ENCODE measurements around the gene IL36B.

Gene IL36B

DNA sequence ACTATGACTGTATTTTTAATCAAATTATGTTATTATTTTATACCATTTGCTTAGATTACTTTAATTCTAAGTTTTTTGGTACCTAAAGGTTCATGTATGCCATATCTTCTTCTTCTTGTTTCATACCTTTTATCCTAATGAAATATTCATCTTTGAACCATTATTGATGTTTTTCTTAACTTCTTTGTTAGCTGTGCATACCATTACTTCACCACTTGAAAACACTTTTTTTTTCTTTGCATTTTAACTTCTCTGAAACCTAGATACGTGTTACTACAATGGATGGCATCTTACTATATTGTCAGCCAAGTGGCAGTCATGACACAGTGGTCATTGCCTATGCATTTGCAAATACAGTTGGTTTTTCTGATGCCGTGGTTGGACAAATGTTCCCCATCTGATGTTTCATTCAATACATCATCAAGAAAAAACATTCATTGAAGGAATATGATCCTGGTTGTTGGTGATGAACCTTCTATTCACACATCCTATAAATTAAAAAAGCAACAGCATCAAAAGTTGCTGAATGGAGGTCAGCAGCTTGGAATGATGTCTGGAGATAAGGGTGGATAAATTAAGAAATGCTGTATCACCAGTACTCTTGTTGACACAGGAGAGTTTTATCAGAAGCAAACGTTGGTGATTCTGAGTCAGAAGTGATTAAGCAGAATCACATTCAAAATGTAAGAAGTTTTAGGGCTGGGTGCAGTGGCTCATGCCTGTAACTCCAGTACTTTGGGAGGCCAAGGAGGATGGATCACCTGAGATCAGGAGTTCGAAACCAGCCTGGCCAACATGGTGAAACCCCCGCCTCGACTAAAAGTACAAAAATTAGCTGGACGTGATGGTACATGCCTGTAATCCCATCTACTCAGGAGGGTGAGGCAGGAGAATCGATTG lies 40.0 kb downstream of the IL36B start:
- in situ Hi-C loops (cut with HindIII; ENCODE audit: low sequenced_read_pairs) = no loop called here

DNA sequence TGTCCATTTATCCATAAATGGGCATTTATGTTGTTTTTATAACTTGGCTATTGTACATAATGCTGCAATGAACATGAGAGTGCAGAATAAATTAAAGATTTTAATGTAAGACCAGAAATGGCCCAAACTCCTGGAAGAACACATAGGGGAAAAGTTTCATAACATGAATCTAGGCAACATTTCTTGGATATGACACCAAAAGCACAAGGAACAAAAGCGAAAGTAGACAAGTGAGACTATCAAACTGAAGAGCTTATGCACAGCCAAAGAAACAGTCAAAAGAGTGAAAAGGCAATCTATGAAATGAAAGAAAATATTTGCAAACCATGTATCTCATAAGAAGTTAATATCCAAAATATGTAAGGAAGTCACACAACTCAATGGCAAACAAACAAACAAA lies 41.6 kb downstream of the IL36B start:
- in situ Hi-C loops (cut with HindIII; ENCODE audit: low sequenced_read_pairs) = no loop called here

DNA sequence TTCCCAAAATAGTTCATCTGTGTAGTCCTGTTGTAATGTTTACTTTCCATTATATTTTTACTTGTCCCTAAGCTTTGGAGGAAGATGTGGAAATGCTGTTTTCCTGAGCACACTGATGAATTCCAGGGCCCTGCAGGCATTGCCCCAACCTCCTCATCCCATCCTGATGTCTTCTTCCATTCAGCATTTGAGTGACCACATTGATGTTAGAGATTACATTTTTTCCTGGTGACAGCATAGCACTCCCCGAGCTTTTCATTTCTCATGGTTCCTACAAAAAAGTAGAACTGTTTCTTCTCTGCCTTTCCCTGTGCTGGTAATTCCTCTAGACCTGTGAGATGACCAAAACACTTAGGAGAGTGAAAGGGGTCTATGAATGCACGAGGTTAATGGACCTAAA lies 42.6 kb downstream of the IL36B start:
- in situ Hi-C loops (cut with HindIII; ENCODE audit: low sequenced_read_pairs) = no loop called here

DNA sequence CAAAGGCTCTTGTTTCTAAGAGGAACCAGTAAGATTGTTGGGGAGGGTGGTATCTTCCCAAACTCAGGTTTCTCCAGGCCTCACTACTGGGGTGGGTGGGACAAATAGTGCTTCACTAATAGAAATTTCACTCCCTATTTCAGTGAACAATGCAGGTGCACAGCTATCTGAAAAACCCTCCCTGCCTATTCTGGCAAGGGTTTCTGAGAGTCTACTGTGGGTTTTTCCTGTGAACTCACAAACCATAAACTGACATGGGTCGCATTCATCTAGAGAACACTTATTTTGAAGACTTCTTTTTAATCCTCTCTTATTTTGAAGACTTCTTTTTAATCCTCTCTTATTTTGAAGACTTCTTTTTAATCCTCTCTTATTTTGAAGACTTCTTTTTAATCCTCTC lies 43.0 kb downstream of the IL36B start:
- in situ Hi-C loops (cut with HindIII; ENCODE audit: low sequenced_read_pairs) = no loop called here

DNA sequence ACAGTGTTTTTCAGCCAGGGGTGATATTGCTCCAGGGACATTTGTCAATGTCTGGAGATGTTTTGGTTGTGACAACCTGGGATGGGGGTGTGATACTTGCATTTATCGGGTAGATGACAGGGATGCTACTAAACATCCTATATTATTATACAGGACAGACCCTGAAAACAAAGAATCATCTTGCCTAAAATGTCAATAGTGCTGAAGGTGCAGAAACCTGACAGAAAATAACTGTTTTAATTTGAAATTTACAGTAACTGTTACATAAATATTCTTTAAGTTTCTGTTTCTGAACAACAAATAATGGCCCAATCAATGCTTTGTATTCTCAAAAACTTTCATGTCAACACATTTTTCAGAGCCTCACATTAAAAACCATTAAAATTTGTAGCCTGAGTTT lies 45.4 kb downstream of the IL36B start:
- in situ Hi-C loops (cut with HindIII; ENCODE audit: low sequenced_read_pairs) = no loop called here

DNA sequence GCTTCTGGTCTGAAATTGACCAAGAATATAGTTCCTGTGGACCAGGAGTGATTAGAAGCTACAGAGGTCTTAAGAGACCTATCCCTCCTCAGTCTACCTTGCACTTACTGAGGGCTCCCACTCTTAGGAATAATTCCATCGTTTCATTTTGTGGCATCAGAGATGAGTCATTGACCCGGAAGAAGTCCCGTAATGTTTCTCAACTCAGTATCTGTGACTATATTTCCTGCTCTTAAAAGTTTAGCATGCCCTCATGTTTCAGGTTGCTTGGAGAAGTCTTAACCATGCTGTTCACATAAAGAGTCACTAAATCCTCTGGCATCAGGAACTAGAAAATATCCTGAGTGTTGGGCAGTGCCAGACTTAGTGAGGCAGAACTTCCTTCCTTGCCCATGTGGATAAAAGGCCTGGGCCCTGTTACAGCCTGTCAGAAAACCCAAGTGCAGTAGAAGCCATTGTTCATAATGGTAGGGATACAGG lies 47.6 kb downstream of the IL36B start, which contains the start of gene IL36A:
TSS of gene IL36A (plus strand) at position 430 of the 480 bp plus-strand sequence. CDS start 413 bp downstream, outside the sequence.
- in situ Hi-C loops (cut with HindIII; ENCODE audit: low sequenced_read_pairs) = no loop called here

DNA sequence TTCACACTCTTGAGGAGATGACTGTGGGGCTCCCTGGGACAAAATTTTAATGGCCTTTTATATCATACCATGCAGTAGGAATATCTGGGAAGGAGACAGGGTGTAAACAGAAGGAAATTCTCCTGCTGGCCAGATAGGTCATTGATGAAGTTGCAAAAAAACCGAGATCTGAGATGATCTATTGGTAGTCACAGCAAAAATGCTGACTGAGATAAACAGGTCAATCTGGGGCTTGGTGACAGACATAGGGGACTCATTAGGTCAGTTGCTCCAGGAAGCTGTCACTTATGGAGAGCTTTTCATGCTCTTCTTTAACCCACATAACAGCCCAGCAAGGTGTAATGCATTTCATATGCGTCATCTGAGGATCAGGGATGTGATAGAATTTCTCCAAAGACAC lies 50.0 kb downstream of the IL36B start:
- in situ Hi-C loops (cut with HindIII; ENCODE audit: low sequenced_read_pairs) = no loop called here

DNA sequence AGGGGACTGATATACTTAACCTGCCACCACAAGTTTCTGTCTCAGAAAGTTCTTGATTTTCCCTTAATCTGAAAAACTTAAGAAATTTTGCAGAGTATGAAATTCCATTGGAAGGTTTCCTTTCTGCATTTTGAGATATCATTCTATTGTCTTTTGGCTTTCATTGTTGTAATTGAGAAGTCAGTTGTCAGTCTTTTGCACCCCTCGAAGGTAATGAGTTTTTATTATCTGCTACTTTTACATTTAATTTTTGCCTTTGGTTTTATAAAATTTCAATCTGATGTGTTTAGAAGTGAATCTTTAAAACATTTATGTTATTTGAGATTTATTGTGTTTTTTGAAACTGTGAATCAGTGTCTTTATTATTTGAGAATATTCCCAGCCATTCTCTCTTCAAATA lies 52.2 kb downstream of the IL36B start:
- in situ Hi-C loops (cut with HindIII; ENCODE audit: low sequenced_read_pairs) = no loop called here

DNA sequence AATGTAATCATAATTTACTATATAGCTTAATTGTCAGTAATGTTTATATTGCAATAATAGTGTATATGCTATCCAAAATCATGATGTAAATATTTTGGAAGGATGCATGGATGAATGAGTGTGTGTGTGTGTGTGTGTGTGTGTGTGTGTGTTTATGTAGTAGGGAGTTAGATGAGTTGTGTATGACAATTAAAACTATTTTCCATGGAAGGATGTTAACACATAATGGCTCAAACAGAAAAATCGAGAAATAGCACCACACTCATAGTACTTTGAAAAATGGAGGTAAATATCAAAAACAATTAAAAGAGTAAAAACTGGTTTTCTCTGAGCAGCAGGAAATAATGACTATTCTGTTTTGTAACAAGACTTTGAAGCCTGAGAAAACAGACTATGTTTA lies 55.5 kb downstream of the IL36B start:
- in situ Hi-C loops (cut with HindIII; ENCODE audit: low sequenced_read_pairs) = no loop called here

DNA sequence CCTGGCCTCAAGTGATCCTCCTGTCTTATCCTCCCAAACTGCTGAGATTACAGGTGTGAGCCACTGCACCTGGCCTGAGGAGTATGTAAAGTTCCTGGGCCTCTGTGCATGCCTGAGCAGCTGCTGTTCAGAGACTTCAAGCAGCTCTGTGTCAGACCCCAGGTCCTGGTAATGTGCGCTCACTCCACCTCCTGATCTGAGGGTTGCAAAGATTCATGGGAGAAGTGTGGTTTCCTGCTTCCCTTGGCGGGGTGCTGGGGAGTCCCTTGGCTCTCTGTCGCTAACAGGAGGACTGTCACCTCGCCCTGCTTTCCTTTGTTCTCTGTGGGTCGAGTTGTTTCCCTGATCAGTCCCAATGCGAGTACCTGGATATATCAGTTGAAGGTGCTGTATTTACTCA lies 56.0 kb downstream of the IL36B start:
- in situ Hi-C loops (cut with HindIII; ENCODE audit: low sequenced_read_pairs) = no loop called here

DNA sequence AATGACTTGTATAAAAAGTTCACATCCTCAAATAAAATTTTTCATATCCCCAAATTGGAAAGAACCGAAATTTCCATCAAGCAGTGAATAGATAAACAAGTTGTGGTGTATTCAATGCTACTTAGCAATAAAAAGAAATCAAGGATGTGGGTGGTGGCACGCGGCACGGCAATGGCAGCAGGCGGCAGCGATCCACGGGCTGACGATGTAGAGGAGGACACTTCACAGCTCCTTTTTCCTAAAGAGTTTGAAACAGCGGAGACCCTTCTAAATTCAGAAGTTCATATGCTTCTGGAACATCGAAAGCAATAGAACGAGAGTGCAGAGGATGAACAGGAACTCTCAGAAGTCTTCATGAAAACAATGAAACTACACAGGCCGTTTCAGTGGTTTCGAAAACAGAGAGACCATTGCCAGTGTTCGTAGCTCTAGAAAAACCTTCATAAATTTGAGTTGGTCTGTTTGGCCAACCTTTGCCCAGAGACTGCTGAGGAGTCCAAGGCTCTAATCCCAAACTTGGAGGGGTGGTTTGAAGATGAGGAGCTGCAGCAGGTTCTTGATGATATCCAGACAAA lies 57.2 kb downstream of the IL36B start:
- in situ Hi-C loops (cut with HindIII; ENCODE audit: low sequenced_read_pairs) = no loop called here

DNA sequence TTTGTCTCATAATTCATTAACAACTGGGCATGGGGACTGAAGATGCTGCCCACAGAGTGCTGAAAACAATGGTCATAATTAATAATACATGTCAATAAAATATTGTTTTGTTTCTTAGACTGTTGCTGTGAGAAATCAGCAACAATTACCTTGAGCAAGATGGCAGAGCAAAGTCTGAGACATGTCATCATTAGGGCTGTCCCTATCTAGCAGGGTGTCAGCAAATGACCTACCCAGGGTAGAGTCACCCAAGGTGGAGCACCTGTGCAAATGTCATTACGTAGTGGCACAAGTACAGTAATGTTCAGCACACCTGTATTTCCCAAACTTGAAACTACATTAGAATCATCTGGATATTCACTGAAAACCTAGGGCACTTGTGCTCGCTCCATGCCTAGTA lies 58.0 kb downstream of the IL36B start:
- in situ Hi-C loops (cut with HindIII; ENCODE audit: low sequenced_read_pairs) = no loop called here

DNA sequence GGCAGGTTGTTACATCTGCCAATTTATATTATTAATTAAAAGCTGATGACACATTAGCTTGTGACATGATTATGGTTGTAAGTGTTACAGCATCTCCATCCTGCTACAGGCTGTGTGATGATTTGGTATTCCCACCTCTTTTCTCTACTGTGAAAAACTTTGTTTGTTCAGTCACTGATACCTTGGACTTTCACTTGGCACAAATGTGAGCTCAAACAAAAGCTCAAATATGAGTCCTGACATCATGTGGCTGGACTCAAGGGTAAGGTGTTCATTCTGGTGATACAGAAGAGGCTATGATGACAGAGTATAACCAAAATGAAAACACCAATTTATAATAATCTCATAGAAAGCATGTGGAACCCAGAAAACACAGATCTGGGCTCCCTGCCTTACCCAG lies 58.8 kb downstream of the IL36B start:
- in situ Hi-C loops (cut with HindIII; ENCODE audit: low sequenced_read_pairs) = no loop called here

DNA sequence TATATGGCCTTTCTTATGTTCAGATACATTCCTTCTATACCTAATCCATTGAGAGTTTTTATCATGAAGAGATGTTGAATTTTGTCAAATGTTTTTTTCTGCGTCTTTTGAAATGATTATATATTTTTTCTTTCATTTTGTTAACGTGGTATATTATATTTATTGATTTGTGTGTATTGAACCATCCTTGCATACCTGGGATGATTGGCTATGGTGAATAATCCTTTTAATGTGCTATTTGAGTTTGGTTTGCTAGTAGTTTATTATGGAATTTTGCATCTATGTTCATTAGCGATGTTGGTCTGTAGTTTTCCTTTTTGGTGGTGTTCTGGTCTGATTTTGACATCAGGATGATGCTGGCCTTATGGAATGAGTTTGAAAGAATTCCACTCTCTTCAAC lies 63.1 kb downstream of the IL36B start:
- in situ Hi-C loops (cut with HindIII; ENCODE audit: low sequenced_read_pairs) = no loop called here

DNA sequence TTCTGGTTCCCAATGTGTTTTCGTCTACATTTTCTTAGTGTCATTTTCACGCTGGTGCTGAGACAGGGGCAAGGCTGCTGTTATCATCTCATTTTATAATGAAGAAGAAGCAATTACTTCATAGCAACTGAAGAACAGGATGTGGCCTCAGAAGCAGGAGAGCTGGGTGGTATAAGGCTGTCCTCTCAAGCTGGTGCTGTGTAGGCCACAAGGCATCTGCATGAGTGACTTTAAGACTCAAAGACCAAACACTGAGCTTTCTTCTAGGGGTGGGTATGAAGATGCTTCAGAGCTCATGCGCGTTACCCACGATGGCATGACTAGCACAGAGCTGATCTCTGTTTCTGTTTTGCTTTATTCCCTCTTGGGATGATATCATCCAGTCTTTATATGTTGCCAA lies 67.6 kb downstream of the IL36B start:
- in situ Hi-C loops (cut with HindIII; ENCODE audit: low sequenced_read_pairs) = no loop called here

DNA sequence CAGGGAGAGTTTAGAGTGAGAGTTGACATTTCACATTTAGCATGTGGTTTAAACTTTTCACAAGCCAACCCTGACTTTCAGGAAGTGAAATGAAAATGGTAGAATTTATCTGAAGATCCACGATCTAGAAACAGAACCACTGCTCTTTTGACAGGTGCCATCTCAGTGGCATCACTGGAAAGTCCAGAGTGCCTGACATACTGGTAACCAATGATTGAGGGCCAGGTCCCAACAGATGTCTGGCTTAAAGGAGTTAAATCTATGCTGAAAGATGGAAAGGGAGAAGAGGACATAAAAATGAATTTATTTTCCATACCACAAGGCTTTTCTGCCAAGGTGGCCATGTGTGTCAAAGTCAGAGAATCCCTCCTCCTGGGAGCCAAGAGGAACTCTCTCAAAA lies 72.1 kb downstream of the IL36B start:
- in situ Hi-C loops (cut with HindIII; ENCODE audit: low sequenced_read_pairs) = no loop called here

DNA sequence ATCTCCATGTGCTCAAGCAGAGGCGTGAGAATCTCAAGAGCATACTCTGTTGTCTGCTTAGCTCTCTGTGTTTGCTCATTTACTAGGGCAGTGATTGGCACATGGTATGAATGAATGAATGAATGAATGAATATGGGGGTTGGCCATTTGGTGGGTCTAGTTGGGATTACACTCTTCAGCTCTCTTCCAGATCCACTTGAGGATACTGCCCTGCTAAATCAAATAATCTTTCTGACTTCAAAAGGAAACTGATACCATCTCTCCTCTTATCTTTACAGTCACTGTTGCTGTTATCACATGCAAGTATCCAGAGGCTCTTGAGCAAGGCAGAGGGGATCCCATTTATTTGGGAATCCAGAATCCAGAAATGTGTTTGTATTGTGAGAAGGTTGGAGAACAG lies 72.9 kb downstream of the IL36B start:
- in situ Hi-C loops (cut with HindIII; ENCODE audit: low sequenced_read_pairs) = no loop called here

DNA sequence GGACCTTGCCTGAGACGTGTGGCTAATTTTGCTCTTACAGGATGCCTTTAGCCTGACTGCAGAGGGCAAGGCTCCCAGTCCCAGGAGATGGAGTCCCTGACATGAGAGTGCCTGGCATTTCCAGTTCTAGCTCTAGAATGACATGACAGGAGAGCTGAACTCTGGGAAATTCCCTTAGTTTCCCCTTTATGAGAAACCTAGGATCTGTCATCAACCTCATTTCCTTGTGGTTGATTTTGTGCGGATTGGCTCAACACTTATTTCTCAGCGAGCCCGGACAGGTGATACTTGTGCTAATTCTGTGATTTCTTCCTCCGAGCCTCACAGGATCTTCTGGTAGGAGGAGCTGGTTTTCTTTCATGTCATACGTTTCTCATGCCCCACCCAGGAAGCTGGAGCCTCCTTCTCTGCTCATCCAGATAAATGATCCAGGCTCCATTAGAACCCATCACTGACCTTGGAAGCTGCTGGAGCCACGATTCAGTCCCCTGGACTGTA lies 75.1 kb downstream of the IL36B start, which contains the start of gene IL36G:
TSS of gene IL36G (plus strand) at position 448 of the 498 bp plus-strand sequence. CDS start 633 bp downstream, outside the sequence.
- in situ Hi-C loops (cut with HindIII; ENCODE audit: low sequenced_read_pairs) = no loop called here

All from DLD1 (cell line).